BLaER1 treated with 17β-estradiol and CSF1 and Interleukin-3, amounts not matched to agents 10 nM and 100 nM (cell line): ENCODE measurements around the gene KBTBD13.
A peak's percentile ranks its signal among the peaks of the same experiment; 100 is the strongest.

Experiments
- H3K27ac ChIP-seq, 11 experiments: shearing (Covaris generic); formaldehyde crosslinking; 2 replicates each; pipeline ENCODE4 v1.8.1; 2022
- H3K27me3 ChIP-seq, 11 experiments: shearing (Covaris generic); formaldehyde crosslinking; 2 replicates each; pipeline ENCODE4 v1.8.1; 2022
- H3K36me3 ChIP-seq, 11 experiments: shearing (Covaris generic); formaldehyde crosslinking; 2 replicates each; pipeline ENCODE4 v1.8.1; 2022
- H3K4me1 ChIP-seq, 10 experiments: shearing (Covaris generic); formaldehyde crosslinking; 2 replicates each; pipeline ENCODE4 v1.8.1; 2022
- H3K4me2 ChIP-seq, 11 experiments: shearing (Covaris generic); formaldehyde crosslinking; 2 replicates each; pipeline ENCODE4 v1.8.1; 2022
- H3K4me3 ChIP-seq, 10 experiments: shearing (Covaris generic); formaldehyde crosslinking; 2 replicates each; pipeline ENCODE4 v1.8.1; 2022
- H3K9ac ChIP-seq, 11 experiments: shearing (Covaris generic); formaldehyde crosslinking; 2 replicates each; pipeline ENCODE4 v1.8.1; 2022
- H3K9me3 ChIP-seq, 11 experiments: shearing (Covaris generic); formaldehyde crosslinking; replicated peaks in 1 of 11; 2 replicates each; pipeline ENCODE4 v1.8.1; 2022
- H4K20me1 ChIP-seq, 11 experiments: shearing (Covaris generic); formaldehyde crosslinking; 2 replicates each; pipeline ENCODE4 v1.8.1; 2022
- Cebpa-rat ChIP-seq, 11 experiments: shearing (Covaris generic); IDR thresholded peaks; 2 replicates each; pipeline ENCODE4 v1.8.1; 2022

Gene KBTBD13

GRCh38 chr15:65062726-65063125 lies 13.8 kb upstream of the KBTBD13 start:
- H3K4me3 ChIP-seq: no peak overlapping the region
- H3K9ac ChIP-seq: no peak overlapping the region; a peak in 1 of 22 replicates
- H3K27ac ChIP-seq: no peak overlapping the region
- TF ChIP-seq Cebpa-rat (IDR thresholded peaks at IDR 0.05): no peak
- H3K36me3 ChIP-seq: no peaks in the 10 kb centered on the region
- no peak overlapping the region for H3K4me2 ChIP-seq
- peaks cover 3 to 32% (median 25%) of the 10 kb centered on the region in 10 experiments for H3K4me1 ChIP-seq
- H4K20me1 ChIP-seq: no peaks in the 10 kb centered on the region
- peaks cover 6 to 17% (median 7%) of the 10 kb centered on the region in 11 experiments; a peak in 19 of 22 replicates for H3K27me3 ChIP-seq
- no peaks in the 10 kb centered on the region for H3K9me3 ChIP-seq

DNA sequence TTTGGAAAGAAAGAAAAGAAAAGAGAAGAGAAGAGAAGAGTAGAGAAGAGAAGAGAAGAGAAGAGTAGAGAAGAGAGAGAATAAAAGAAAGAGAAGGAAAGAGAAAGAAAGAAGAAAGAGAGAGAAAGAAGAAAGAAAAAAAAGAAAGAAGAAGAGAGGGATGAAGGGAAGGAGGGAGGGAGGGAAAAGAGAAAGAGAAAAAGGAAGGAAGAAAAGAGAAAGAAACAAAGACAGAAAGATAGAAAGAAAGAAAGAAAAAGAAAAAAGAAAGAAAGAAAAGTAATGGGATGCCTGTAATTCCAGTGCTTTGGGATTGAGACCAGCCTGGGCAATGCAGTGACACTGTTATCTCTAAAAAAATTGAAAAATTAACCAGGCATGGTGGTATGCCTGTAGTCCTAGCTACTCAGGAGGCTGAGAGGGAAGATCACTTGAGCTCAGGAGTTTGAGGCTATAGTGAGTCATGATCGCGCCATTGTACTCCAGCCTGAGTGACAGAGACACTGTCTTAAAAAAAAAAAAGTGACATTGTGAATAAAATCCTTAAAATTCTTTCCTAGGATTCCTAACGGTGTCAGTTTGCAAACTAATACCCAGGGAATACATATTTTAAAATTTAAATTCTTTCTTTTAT lies 10.4 kb upstream of the KBTBD13 start:
- Histone ChIP-seq H3K36me3 (no peaks in the 10 kb centered on the region), H3K9ac (no peak overlapping the region), H3K4me3 (peak overlapping the region in 1 of 10 experiments; percentile 17; a peak in 2 of 20 replicates)

GRCh38 chr15:65066635-65067316 lies 9.8 kb upstream of the KBTBD13 start:
- Histone ChIP-seq H4K20me1 (no peaks in the 10 kb centered on the region; a peak in 1 of 22 replicates), H3K4me1 (peaks cover 8 to 73% (median 63%) of the 10 kb centered on the region in 10 experiments), H3K9me3 (no peaks in the 10 kb centered on the region), H3K9ac (0 out of 22 replicates have a peak overlapping the region, but pooled peaks of 1 of the 11 experiments have one; percentile 32), H3K27ac (peak overlapping the region in 2 of 11 experiments; percentile 47 to 48; a peak in 6 of 22 replicates), H3K4me2 (peak overlapping the region in 10 of 11 experiments; percentile 17 to 94 (median 82); a peak in 19 of 22 replicates), H3K4me3 (peak overlapping the region in 3 of 10 experiments; percentile 14 to 31 (median 30); a peak in 4 of 20 replicates), H3K27me3 (peaks cover 10 to 27% (median 16%) of the 10 kb centered on the region in 11 experiments; a peak in 19 of 22 replicates), H3K36me3 (no peaks in the 10 kb centered on the region)
- TF ChIP-seq Cebpa-rat (IDR thresholded peaks at IDR 0.05): no peak

More for the DNA sequence above, 10.4 kb upstream of the KBTBD13 start:
- H3K27ac ChIP-seq: peak overlapping the region in 2 of 11 experiments; percentile 47 to 48; a peak in 5 of 22 replicates
- peaks cover 10 to 27% (median 16%) of the 10 kb centered on the region in 11 experiments; a peak in 19 of 22 replicates for H3K27me3 ChIP-seq
- TF ChIP-seq Cebpa-rat (IDR thresholded peaks at IDR 0.05): no peak
- H3K4me2 ChIP-seq: peak overlapping the region in 10 of 11 experiments; percentile 17 to 94 (median 82); a peak in 19 of 22 replicates
- peaks cover 1 to 66% (median 57%) of the 10 kb centered on the region in 10 experiments for H3K4me1 ChIP-seq
- H4K20me1 ChIP-seq: no peaks in the 10 kb centered on the region; a peak in 1 of 22 replicates
- H3K9me3 ChIP-seq: no peaks in the 10 kb centered on the region

- no peak for TF ChIP-seq Cebpa-rat (IDR thresholded peaks at IDR 0.05)
- Histone ChIP-seq H3K4me3 (peak overlapping the region in 5 of 10 experiments; percentile 30 to 56 (median 33); a peak in 7 of 20 replicates), H3K4me1 (peaks cover 13 to 78% (median 68%) of the 10 kb centered on the region in 10 experiments), H3K36me3 (no peaks in the 10 kb centered on the region), H3K4me2 (peak overlapping the region; percentile 68 to 94 (median 81); a peak in 20 of 22 replicates), H3K27ac (peak overlapping the region in 2 of 11 experiments; percentile 34 to 48; a peak in 4 of 22 replicates), H3K9me3 (no peaks in the 10 kb centered on the region), H4K20me1 (no peaks in the 10 kb centered on the region; a peak in 1 of 22 replicates), H3K9ac (0 out of 22 replicates have a peak overlapping the region, but pooled peaks of 1 of the 11 experiments have one; percentile 7), H3K27me3 (peaks cover 10 to 27% (median 16%) of the 10 kb centered on the region in 11 experiments; a peak in 19 of 22 replicates)
These were observed 9.3 kb upstream of the KBTBD13 start for GRCh38 chr15:65067317-65067644.

GRCh38 chr15:65067645-65068402 lies 8.7 kb upstream of the KBTBD13 start, which contains the start of gene RASL12:
Gene RASL12 (minus strand): TSS chr15:65067991. CDS start chr15:65067835, 156 bp downstream.
- Histone ChIP-seq H3K4me3 (peak within 1 kb of the TSS in 8 of 10 experiments; percentile 30 to 56 (median 33); a peak in 15 of 20 replicates), H3K36me3 (no peaks in the 10 kb centered on the region), H3K4me1 (peaks cover 16 to 83% (median 74%) of the 10 kb centered on the region in 10 experiments), H3K9me3 (peaks cover 0 to 4% (median under 1%) of the 10 kb centered on the region in 11 experiments; a peak in 8 of 22 replicates), H3K27ac (peak within 1 kb of the TSS in 2 of 11 experiments; percentile 47 to 48; a peak in 6 of 22 replicates), H3K27me3 (peaks cover 10 to 27% (median 16%) of the 10 kb centered on the region in 11 experiments; a peak in 19 of 22 replicates), H3K4me2 (peak within 1 kb of the TSS; percentile 68 to 94 (median 81)), H4K20me1 (no peaks in the 10 kb centered on the region; a peak in 1 of 22 replicates), H3K9ac (peak within 1 kb of the TSS in 3 of 11 experiments; percentile 7 to 32 (median 27); a peak in 4 of 22 replicates)
- TF ChIP-seq Cebpa-rat (IDR thresholded peaks at IDR 0.05): no peak

DNA sequence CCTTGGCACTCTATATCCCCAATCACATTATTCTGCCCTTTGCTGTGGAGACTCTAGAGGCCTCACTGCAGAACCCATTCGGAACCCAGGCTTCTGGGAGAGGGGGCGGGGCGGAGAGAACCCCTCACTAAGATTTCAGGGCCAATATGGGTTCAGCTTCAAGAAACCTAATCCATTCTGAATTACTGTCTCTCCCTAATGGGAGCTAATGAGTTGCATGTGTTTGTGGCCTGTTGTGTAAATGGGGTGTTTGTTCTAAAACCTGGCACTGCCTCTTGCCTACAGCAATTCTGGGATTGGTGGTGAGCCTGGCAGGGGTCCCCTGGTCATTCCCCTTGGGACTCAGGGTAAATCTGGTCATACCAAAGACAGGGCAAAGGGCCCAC lies 8.2 kb upstream of the KBTBD13 start:
- peaks cover 0 to 10% (median 6%) of the 10 kb centered on the region in 11 experiments; a peak in 9 of 22 replicates for H3K9me3 ChIP-seq
- H4K20me1 ChIP-seq: no peaks in the 10 kb centered on the region; a peak in 1 of 22 replicates
- no peak overlapping the region for H3K27ac ChIP-seq
- TF ChIP-seq Cebpa-rat (IDR thresholded peaks at IDR 0.05): no peak
- peak overlapping the region in 9 of 11 experiments; percentile 68 to 94 (median 82); a peak in 15 of 22 replicates for H3K4me2 ChIP-seq
- no peaks in the 10 kb centered on the region for H3K36me3 ChIP-seq
- H3K4me3 ChIP-seq: no peak overlapping the region
- peaks cover 16 to 85% (median 75%) of the 10 kb centered on the region in 10 experiments for H3K4me1 ChIP-seq
- H3K27me3 ChIP-seq: peaks cover 10 to 27% (median 16%) of the 10 kb centered on the region in 11 experiments; a peak in 19 of 22 replicates
- no peak overlapping the region for H3K9ac ChIP-seq

- H3K4me2 ChIP-seq: peak overlapping the region in 8 of 11 experiments; percentile 2 to 94 (median 88); a peak in 10 of 22 replicates
- H3K27ac ChIP-seq: no peak overlapping the region
- H3K4me1 ChIP-seq: peaks cover 16 to 85% (median 75%) of the 10 kb centered on the region in 10 experiments
- H4K20me1 ChIP-seq: no peaks in the 10 kb centered on the region; a peak in 1 of 22 replicates
- H3K9ac ChIP-seq: no peak overlapping the region
- TF ChIP-seq Cebpa-rat (IDR thresholded peaks at IDR 0.05): no peak
- H3K36me3 ChIP-seq: no peaks in the 10 kb centered on the region
- H3K27me3 ChIP-seq: peaks cover 10 to 27% (median 16%) of the 10 kb centered on the region in 11 experiments; a peak in 19 of 22 replicates
- no peak overlapping the region for H3K4me3 ChIP-seq
- H3K9me3 ChIP-seq: peaks cover 0 to 17% (median 7%) of the 10 kb centered on the region in 11 experiments; a peak in 9 of 22 replicates
These were observed 7.4 kb upstream of the KBTBD13 start for GRCh38 chr15:65069179-65069578.
